ENCODE results near the gene FBXO10.
"Not testable (repeated sequence)": the region's sequence is repeated elsewhere in the genome, so short reads cannot be mapped to it uniquely, and the experiment has no call there.

FBXO10 gene

GRCh38 chr9:37575921-37576721, at the start of gene FBXO10:
Gene FBXO10 (minus strand): TSS chr9:37576380. CDS start chr9:37541768, 34,612 bp downstream.
- peak; percentile 52 for DNase-seq (ENCODE audit: low spot score)

GRCh38 chr9:37625758-37626147, 49.6 kb upstream of the FBXO10 start:
- DNase-seq (ENCODE audit: low spot score) = no peak

GRCh38 chr9:37625036-37625757, 49.0 kb upstream of the FBXO10 start:
- DNase-seq (ENCODE audit: low spot score) = no peak

GRCh38 chr9:37624073-37624472, 47.9 kb upstream of the FBXO10 start:
- DNase-seq (ENCODE audit: low spot score) = no peak

- no peak for DNase-seq (ENCODE audit: low spot score)
Measured at GRCh38 chr9:37623267-37623666, 47.1 kb upstream of the FBXO10 start.

- no peak for DNase-seq (ENCODE audit: low spot score)
Measured at GRCh38 chr9:37622462-37622861, 46.3 kb upstream of the FBXO10 start.

GRCh38 chr9:37621273-37622121, 45.3 kb upstream of the FBXO10 start:
- no peak for DNase-seq (ENCODE audit: low spot score)

GRCh38 chr9:37620396-37620795, 44.2 kb upstream of the FBXO10 start:
- DNase-seq (ENCODE audit: low spot score) = no peak

GRCh38 chr9:37619806-37620205, 43.6 kb upstream of the FBXO10 start:
- no peak for DNase-seq (ENCODE audit: low spot score)

- no peak for DNase-seq (ENCODE audit: low spot score)
Measured at GRCh38 chr9:37618817-37619216, 42.6 kb upstream of the FBXO10 start.

GRCh38 chr9:37617832-37618231, 41.7 kb upstream of the FBXO10 start:
- DNase-seq (ENCODE audit: low spot score) = no peak

GRCh38 chr9:37617161-37617560, 41.0 kb upstream of the FBXO10 start:
- DNase-seq (ENCODE audit: low spot score) = no peak

- DNase-seq (ENCODE audit: low spot score) = no peak
Measured at GRCh38 chr9:37611961-37612360, 35.8 kb upstream of the FBXO10 start.

GRCh38 chr9:37611014-37611413, 34.8 kb upstream of the FBXO10 start:
- DNase-seq (ENCODE audit: low spot score) = no peak

- DNase-seq (ENCODE audit: low spot score) = no peak
Measured at GRCh38 chr9:37609735-37610397, 33.7 kb upstream of the FBXO10 start.

GRCh38 chr9:37608250-37608649, 32.1 kb upstream of the FBXO10 start:
- no peak for DNase-seq (ENCODE audit: low spot score)

GRCh38 chr9:37604296-37604695, 28.1 kb upstream of the FBXO10 start:
- DNase-seq (ENCODE audit: low spot score) = no peak

GRCh38 chr9:37602817-37603216, 26.6 kb upstream of the FBXO10 start:
- no peak for DNase-seq (ENCODE audit: low spot score)

- not testable (repeated sequence) for DNase-seq (ENCODE audit: low spot score)
Measured at GRCh38 chr9:37602061-37602460, 25.9 kb upstream of the FBXO10 start.

- no peak for DNase-seq (ENCODE audit: low spot score)
Measured at GRCh38 chr9:37596504-37596903, 20.3 kb upstream of the FBXO10 start.

GRCh38 chr9:37593883-37594448, 17.8 kb upstream of the FBXO10 start:
- DNase-seq (ENCODE audit: low spot score) = no peak
